Upper lobe of right lung (tissue), 1 donor: ENCODE data around the gene WFDC10B. TPM values are rescaled to one million over a fixed set of nuclear protein-coding genes. Genes with fewer than 3 reads are reported as not detected.
"Not testable (repeated sequence)": the region's sequence is repeated elsewhere in the genome, so short reads cannot be mapped to it uniquely, and the experiment has no call there.

Experiments used
- ATAC-seq: fragments of 200-7000 bp; cut with Tn5 transposase; one replicate; pipeline ENCODE4 v1.9.1; 2020; ENCODE audit warnings: mild to moderate bottlenecking, moderate library complexity
- DNase-seq: peaks from one replicate; pipeline ENCODE4 v3.0.0-alpha.2; 2020
- H3K27ac ChIP-seq: fragments of 200-600 bp; one replicate; pipeline ENCODE4 v1.8.0; 2022
- H3K27me3 ChIP-seq: fragments of 200-600 bp; one replicate; pipeline ENCODE4 v1.8.0; 2022; ENCODE audit warnings: mild to moderate bottlenecking
- H3K36me3 ChIP-seq: fragments of 200-600 bp; one replicate; pipeline ENCODE4 v1.8.0; 2022
- H3K4me1 ChIP-seq: fragments of 200-600 bp; one replicate; pipeline ENCODE4 v1.8.0; 2022
- H3K4me3 ChIP-seq: fragments of 200-600 bp; one replicate; pipeline ENCODE4 v1.8.0; 2022; ENCODE audit warnings: mild to moderate bottlenecking
- H3K9me3 ChIP-seq: fragments of 200-600 bp; one replicate; pipeline ENCODE4 v1.8.0; 2022
- intact Hi-C: fragments of 100-400 bp; cut with DNase I; formaldehyde crosslinking; loops from one replicate; pipeline ENCODE4 v1.11.0; 2022
- microRNA-seq: library from miRNA; unstranded; fragments of <30 nt; microRNA quantifications from one replicate; pipeline ENCODE4 v1.2.0, GENCODE V29; 2020; ENCODE audit warnings: borderline microRNAs expressed
- total RNA-seq: library from RNA; stranded (reverse); fragmentation: NEBNext Ultra II Directional; extraction: Animal tissue kit (Norgen Biotek cat#: 25700); gene quantifications from one replicate; pipeline ENCODE4 v1.2.1, GENCODE V29; 2021
- TF ChIP-seq, protein P1 (sequence below): fragments of 200-600 bp; IDR thresholded peaks from one replicate; pipeline ENCODE4 v1.8.0; 2022; ENCODE audit warnings: antibody characterized with exemption
- donor health status: DM: no; HTN: yes; CAD: no; lungs with severe emphysema.

WFDC10B gene
- total RNA-seq, 1 donor from 2014 or later: not detected

DNA sequence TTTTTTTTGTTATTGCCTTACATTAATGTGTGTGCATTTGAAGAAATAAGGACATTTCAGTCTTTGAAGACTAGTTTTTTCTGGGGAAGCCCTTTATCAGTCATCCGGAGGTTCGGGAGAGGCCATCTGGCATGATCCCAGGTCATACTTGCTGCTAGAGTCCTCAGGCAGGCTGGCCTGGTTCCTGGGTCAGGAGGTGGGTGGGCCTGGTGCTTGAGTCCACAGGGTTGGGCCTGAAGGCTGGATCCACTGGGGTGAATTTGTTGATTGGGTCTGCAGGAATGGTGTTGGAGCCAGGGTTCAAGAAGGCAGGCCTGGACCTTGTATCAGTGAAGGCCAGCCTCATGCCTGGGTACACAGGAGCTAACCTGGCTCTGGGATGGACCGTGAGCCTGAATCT lies 57.9 kb downstream of the WFDC10B start:
- Histone ChIP-seq H3K36me3 (no peaks in the 10 kb centered on the region), H3K9me3 (no peaks in the 10 kb centered on the region), H3K27ac (no peak overlapping the region), H3K4me1 (no peaks in the 10 kb centered on the region), H3K4me3 (no peak overlapping the region), H3K27me3 (no peaks in the 10 kb centered on the region)
- intact Hi-C loops: no loop called here
- ATAC-seq (no peak), DNase-seq (no peak)
- TF ChIP-seq, protein P1, sequence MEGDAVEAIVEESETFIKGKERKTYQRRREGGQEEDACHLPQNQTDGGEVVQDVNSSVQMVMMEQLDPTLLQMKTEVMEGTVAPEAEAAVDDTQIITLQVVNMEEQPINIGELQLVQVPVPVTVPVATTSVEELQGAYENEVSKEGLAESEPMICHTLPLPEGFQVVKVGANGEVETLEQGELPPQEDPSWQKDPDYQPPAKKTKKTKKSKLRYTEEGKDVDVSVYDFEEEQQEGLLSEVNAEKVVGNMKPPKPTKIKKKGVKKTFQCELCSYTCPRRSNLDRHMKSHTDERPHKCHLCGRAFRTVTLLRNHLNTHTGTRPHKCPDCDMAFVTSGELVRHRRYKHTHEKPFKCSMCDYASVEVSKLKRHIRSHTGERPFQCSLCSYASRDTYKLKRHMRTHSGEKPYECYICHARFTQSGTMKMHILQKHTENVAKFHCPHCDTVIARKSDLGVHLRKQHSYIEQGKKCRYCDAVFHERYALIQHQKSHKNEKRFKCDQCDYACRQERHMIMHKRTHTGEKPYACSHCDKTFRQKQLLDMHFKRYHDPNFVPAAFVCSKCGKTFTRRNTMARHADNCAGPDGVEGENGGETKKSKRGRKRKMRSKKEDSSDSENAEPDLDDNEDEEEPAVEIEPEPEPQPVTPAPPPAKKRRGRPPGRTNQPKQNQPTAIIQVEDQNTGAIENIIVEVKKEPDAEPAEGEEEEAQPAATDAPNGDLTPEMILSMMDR: no peak

DNA sequence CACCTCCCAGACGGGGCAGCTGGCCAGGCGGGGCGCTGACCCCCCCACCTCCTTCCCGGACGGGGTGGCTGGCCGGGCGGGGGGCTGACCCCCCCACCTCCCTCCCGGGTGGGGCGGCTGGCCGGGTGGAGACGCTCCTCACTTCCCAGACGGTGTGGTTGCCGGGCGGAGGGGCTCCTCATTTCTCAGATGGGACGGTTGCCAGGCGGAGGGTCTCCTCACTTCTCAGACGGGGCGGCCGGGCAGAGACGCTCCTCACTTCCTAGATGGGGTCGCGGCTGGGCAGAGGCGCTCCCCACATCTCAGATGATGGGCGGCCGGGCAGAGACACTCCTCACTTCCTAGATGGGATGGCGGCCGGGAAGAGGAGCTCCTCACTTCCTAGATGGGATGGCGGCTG lies 59.0 kb downstream of the WFDC10B start:
- DNase-seq, H3K9me3 ChIP-seq, ATAC-seq: not testable (repeated sequence)

DNA sequence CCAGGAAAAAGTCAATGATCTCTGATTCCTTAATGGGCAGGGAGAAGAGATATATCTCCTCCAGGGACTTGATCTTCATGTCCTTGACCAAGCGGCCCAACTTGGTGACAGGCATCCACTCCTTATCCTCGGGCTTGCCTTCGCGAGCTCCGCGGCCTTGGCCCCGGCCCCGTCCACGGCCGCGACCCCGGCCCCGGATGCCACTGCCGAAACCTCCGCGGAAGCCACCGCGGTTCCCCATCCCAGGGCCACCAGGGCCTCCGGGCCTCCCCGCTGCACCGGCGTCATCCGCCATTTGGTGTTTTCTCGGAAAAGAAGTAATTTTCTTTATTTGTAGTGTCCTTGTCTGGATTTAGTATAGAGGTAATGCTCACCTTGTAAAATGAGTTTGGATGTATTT lies 63.7 kb downstream of the WFDC10B start:
- H3K27ac ChIP-seq, DNase-seq, H3K4me1 ChIP-seq, ATAC-seq, H3K36me3 ChIP-seq, intact Hi-C loops, H3K27me3 ChIP-seq, H3K9me3 ChIP-seq, H3K4me3 ChIP-seq: not testable (repeated sequence)

More for the DNA sequence above, 59.0 kb downstream of the WFDC10B start:
- H3K36me3 ChIP-seq, H3K4me3 ChIP-seq, H3K27ac ChIP-seq, H3K4me1 ChIP-seq, H3K27me3 ChIP-seq, intact Hi-C loops: not testable (repeated sequence)

DNA sequence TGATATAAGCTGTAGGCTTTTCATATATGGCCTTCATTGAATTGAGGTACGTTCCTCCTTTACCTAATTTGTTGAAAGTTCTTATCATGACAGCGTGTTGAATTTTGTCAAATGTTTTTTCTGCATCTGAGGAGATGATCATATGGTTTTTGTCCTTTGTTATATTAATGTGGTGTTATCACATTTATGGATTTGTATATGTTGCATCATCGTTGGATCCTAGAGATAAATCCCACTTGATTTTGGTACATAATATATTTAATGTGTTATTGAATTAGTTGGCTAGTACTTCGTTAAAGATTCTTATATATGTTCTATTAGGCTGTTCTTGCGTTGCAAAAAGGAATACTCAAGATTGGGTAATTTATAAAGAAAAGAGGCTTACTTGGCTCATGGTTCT lies 65.1 kb downstream of the WFDC10B start:
- no peaks in the 10 kb centered on the region for H3K9me3 ChIP-seq
- no peak overlapping the region for H3K27ac ChIP-seq
- H3K4me3 ChIP-seq: no peak overlapping the region
- DNase-seq (no peak), ATAC-seq (no peak)
- intact Hi-C loops: no loop called here
- TF ChIP-seq, protein P1: no peak
- H3K4me1 ChIP-seq: no peaks in the 10 kb centered on the region
- no peaks in the 10 kb centered on the region for H3K36me3 ChIP-seq
- no peaks in the 10 kb centered on the region for H3K27me3 ChIP-seq

DNA sequence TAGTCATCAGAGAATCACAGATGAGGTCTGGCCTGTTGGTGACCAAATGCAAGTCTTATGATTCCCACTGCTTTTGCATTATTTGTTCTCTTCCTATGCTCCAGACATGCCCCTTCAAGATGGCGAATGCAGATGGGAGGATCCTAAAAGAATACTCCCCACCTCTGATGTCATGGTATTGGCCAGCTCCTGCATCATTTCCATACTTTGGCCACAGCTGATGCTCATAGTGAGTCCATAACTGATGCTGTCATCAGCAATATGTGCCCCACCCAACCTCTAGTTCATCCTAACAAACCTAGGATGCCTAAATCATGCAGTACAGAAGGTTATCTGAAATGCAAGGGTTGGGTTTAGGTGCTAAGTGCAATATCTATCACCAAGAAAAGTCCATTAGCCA lies 68.3 kb downstream of the WFDC10B start:
- no peaks in the 10 kb centered on the region for H3K36me3 ChIP-seq
- no peaks in the 10 kb centered on the region for H3K9me3 ChIP-seq
- TF ChIP-seq, protein P1: no peak
- no peak for DNase-seq
- no peak overlapping the region for H3K4me3 ChIP-seq
- H3K27ac ChIP-seq: no peak overlapping the region
- no peaks in the 10 kb centered on the region for H3K27me3 ChIP-seq
- intact Hi-C loops: no loop called here
- H3K4me1 ChIP-seq: no peaks in the 10 kb centered on the region
- no peak for ATAC-seq

Small RNA genes within 50 kb of the gene (microRNA-seq; reads per million reads assigned to microRNA genes)
- gene MIR3617: 5.3 reads per million, percentile 29 among the genes with 10 or more reads in this experiment

Other genes starting within 250 kb of the WFDC10B start
- 113 TPM for gene WFDC2, start 235.3 kb downstream of the WFDC10B start, total RNA-seq
- gene SPINT3, start 189.4 kb downstream of the WFDC10B start, total RNA-seq: not detected
- not detected for gene WFDC6, start 165.5 kb downstream of the WFDC10B start, total RNA-seq
- not detected for gene EPPIN, start 157.6 kb downstream of the WFDC10B start, total RNA-seq
- not detected for gene WFDC8, start 125.7 kb downstream of the WFDC10B start, total RNA-seq
- gene WFDC10A, start 75.3 kb downstream of the WFDC10B start, total RNA-seq: not detected
- not detected for gene WFDC9, start 73.7 kb downstream of the WFDC10B start, total RNA-seq
- gene WFDC11, start 34.8 kb downstream of the WFDC10B start, total RNA-seq: not detected
- gene WFDC13, start 3.0 kb downstream of the WFDC10B start, total RNA-seq: not detected
- not detected for gene SPINT4, start 17.3 kb upstream of the WFDC10B start, total RNA-seq
- 2.1 TPM for gene WFDC3, start 86.9 kb upstream of the WFDC10B start, total RNA-seq
- gene DNTTIP1, start 86.9 kb upstream of the WFDC10B start, total RNA-seq: 32.0 TPM
- 1.4 TPM for gene UBE2C, start 107.6 kb upstream of the WFDC10B start, total RNA-seq
- 0.61 TPM for gene TNNC2, start 122.3 kb upstream of the WFDC10B start, total RNA-seq
- 23.4 TPM for gene SNX21, start 128.8 kb upstream of the WFDC10B start, total RNA-seq
- gene ACOT8, start 152.4 kb upstream of the WFDC10B start, total RNA-seq: 23.5 TPM
- gene ZSWIM3, start 152.6 kb upstream of the WFDC10B start, total RNA-seq: 4.0 TPM
- gene ZSWIM1, start 176.2 kb upstream of the WFDC10B start, total RNA-seq: 9.6 TPM
- gene SPATA25, start 182.6 kb upstream of the WFDC10B start, total RNA-seq: 1.3 TPM
- gene NEURL2, start 186.2 kb upstream of the WFDC10B start, total RNA-seq: 2.8 TPM
- gene CTSA, start 186.3 kb upstream of the WFDC10B start, total RNA-seq: 164 TPM
- 65.9 TPM for gene PLTP, start 207.1 kb upstream of the WFDC10B start, total RNA-seq
- gene PCIF1, start 229.7 kb upstream of the WFDC10B start, total RNA-seq: 43.1 TPM